Nephron progenitor cell (in vitro differentiated cells): ENCODE measurements around the gene GLRX5.
"Not testable (repeated sequence)": the region's sequence is repeated elsewhere in the genome, so short reads cannot be mapped to it uniquely, and the experiment has no call there.

ENCODE experiments used
- DNase-seq: peaks from one replicate; pipeline ENCODE4 v3.0.0; 2021
- H3K27ac Mint-ChIP-seq: 2 replicates; pipeline ENCODE4 v1.8.0; 2021; ENCODE audit warnings: mild to moderate bottlenecking, moderate library complexity, mixed read lengths
- H3K27me3 Mint-ChIP-seq: 2 replicates; pipeline ENCODE4 v1.8.0; 2021; ENCODE audit warnings: mild to moderate bottlenecking, low read depth, mixed read lengths; ENCODE audit not compliant: poor library complexity
- H3K36me3 Mint-ChIP-seq: 2 replicates; pipeline ENCODE4 v1.8.0; 2021; ENCODE audit warnings: low read depth, mixed read lengths
- H3K4me1 Mint-ChIP-seq: 2 replicates; pipeline ENCODE4 v1.8.0; 2021; ENCODE audit warnings: mixed read lengths
- H3K4me3 Mint-ChIP-seq: 2 replicates; pipeline ENCODE4 v1.8.0; 2021; ENCODE audit warnings: mild to moderate bottlenecking, moderate library complexity, mixed read lengths
- H3K9me3 Mint-ChIP-seq: 2 replicates; pipeline ENCODE4 v1.8.0; 2021; ENCODE audit warnings: mild to moderate bottlenecking, moderate library complexity, mixed read lengths
- CTCF ChIP-seq: fragments of 200-600 bp; sonication (generic); IDR thresholded peaks from 2 replicates; pipeline ENCODE4 v1.5.0; 2021; ENCODE audit warnings: antibody characterized with exemption

The GLRX5 gene

GRCh38 chr14:95507701-95508103 lies 27.1 kb upstream of the GLRX5 start:
- H3K9me3 Mint-ChIP-seq = no peaks in the 10 kb centered on the region
- no peaks in the 10 kb centered on the region for H3K4me1 Mint-ChIP-seq
- H3K27ac Mint-ChIP-seq = no peak overlapping the region
- H3K36me3 Mint-ChIP-seq = no peaks in the 10 kb centered on the region
- peaks cover 17% of the 10 kb centered on the region for H3K27me3 Mint-ChIP-seq
- DNase-seq = no peak
- no peak for TF ChIP-seq CTCF
- H3K4me3 Mint-ChIP-seq = no peak overlapping the region

DNA sequence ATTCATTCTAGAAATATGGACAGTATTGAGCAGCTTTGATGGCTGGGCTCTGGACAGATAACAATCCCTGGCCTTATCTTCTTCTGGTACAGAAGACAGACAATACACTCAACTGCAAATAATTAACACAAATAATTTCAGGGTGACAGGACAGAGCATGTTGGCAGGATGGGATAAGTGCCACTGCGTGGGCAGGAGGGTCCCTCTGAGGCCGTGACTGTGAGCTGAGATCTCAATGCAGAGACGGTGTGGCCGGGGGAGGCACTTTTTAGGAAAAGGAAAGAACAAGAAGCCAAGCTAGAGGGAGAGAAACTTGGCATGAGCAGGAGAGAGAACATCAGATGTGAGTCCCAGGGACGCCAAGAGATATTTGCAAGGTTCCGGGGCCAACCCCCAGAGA lies 26.5 kb upstream of the GLRX5 start:
- no peak for TF ChIP-seq CTCF
- no peak overlapping the region for H3K4me3 Mint-ChIP-seq
- peaks cover 20% of the 10 kb centered on the region for H3K27me3 Mint-ChIP-seq
- no peaks in the 10 kb centered on the region for H3K9me3 Mint-ChIP-seq
- no peak for DNase-seq
- H3K4me1 Mint-ChIP-seq = no peaks in the 10 kb centered on the region
- no peaks in the 10 kb centered on the region for H3K36me3 Mint-ChIP-seq
- H3K27ac Mint-ChIP-seq = no peak overlapping the region

- no peak overlapping the region for H3K27ac Mint-ChIP-seq
- H3K9me3 Mint-ChIP-seq = no peaks in the 10 kb centered on the region
- no peak for TF ChIP-seq CTCF
- H3K4me1 Mint-ChIP-seq = no peaks in the 10 kb centered on the region
- peaks cover 26% of the 10 kb centered on the region for H3K27me3 Mint-ChIP-seq
- no peak for DNase-seq
- H3K36me3 Mint-ChIP-seq = no peaks in the 10 kb centered on the region
- no peak overlapping the region for H3K4me3 Mint-ChIP-seq
Measured at GRCh38 chr14:95509495-95509894, 25.4 kb upstream of the GLRX5 start.

- not testable (repeated sequence) for DNase-seq, H3K36me3 Mint-ChIP-seq, H3K27ac Mint-ChIP-seq, H3K4me3 Mint-ChIP-seq, H3K9me3 Mint-ChIP-seq, H3K4me1 Mint-ChIP-seq
- peaks cover 35% of the 10 kb centered on the region for H3K27me3 Mint-ChIP-seq
Measured at GRCh38 chr14:95510344-95510743, 24.5 kb upstream of the GLRX5 start.

DNA sequence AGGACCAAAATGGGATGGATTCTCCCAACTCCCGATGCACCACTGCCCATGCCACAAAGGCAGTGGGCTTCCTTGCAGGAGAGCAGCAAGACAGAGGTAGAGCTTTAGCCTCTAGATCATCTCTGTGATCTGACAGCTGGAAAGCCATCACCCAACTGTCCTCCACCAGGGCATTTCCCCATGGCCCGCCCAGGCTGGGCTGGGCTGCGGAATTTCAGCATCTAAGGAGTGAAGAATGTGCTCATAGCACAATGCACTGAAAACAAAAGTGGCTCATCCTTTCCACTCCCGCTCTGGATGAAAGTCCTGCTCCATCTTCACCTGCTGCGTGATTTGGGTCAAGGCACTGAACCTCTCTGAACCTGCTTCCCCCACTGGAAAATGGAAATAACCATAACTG lies 24.0 kb upstream of the GLRX5 start:
- Mint-ChIP-seq H3K27me3 (peaks cover 40% of the 10 kb centered on the region), H3K4me1 (peaks cover 10% of the 10 kb centered on the region), H3K9me3 (no peaks in the 10 kb centered on the region), H3K36me3 (no peaks in the 10 kb centered on the region), H3K4me3 (no peak overlapping the region), H3K27ac (no peak overlapping the region)
- TF ChIP-seq CTCF = no peak
- no peak for DNase-seq

GRCh38 chr14:95511687-95512086 lies 23.2 kb upstream of the GLRX5 start:
- H3K4me1 Mint-ChIP-seq = peaks cover 12% of the 10 kb centered on the region
- no peak overlapping the region for H3K4me3 Mint-ChIP-seq
- no peaks in the 10 kb centered on the region for H3K36me3 Mint-ChIP-seq
- no peak overlapping the region for H3K27ac Mint-ChIP-seq
- no peak for TF ChIP-seq CTCF
- peaks cover 41% of the 10 kb centered on the region for H3K27me3 Mint-ChIP-seq
- no peak for DNase-seq
- H3K9me3 Mint-ChIP-seq = no peaks in the 10 kb centered on the region
